ENCODE results near the gene PCBD2. TPM values are rescaled to one million over a fixed set of nuclear protein-coding genes. Genes with fewer than 3 reads are reported as not detected.

The PCBD2 gene
- total and polyA plus RNA-seq, 2 experiments from 2014 or later = 8.7 to 16.0 TPM

DNA sequence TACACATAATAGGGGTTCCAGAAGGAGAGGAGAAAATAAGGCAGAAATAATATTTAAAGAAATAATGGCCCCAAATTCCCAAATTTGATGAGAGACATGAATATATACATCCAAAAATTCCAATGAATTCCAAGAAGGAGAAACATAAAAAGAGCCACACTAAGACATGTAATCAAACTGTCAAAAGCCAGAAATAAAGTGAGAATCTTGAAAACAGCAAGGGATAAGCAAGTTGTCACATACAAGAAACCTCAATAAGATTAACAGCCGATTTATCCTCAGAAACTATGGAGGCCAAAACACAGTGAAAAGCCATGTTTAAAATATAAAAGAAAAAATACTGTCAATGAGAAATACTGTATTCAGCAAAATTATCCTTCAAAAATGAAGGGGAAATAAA is 77.3 kb downstream of the PCBD2 start:
- Mint-ChIP-seq H3K9me3 (peaks cover 56% of the 10 kb centered on the region), H3K27me3 (ENCODE audit: insufficient read depth, low read depth, poor library complexity) (peaks cover 7% of the 10 kb centered on the region), H3K36me3 (ENCODE audit: low read depth) (peaks cover 26% of the 10 kb centered on the region), H3K27ac (no peak overlapping the region), H3K4me3 (no peak overlapping the region), H3K4me1 (no peaks in the 10 kb centered on the region; the same call in 2 of the 3 replicates)
- no peak overlapping the region for H3K4me2 ChIP-seq
- H3K4me3 ChIP-seq = no peak overlapping the region
- H4K20me1 ChIP-seq (replicated peaks; ENCODE audit: insufficient read depth) = no peaks in the 10 kb centered on the region
- H3F3A ChIP-seq (replicated peaks; ENCODE audit: low read depth) = no peaks in the 10 kb centered on the region
- H3K36me3 ChIP-seq (ENCODE audit: insufficient read depth) = no peaks in the 10 kb centered on the region; the same call in 1 of the 2 replicates
- no peak overlapping the region for H3K27ac ChIP-seq (ENCODE audit: low read depth)
- H3K79me2 ChIP-seq (replicated peaks; ENCODE audit: insufficient read depth) = no peaks in the 10 kb centered on the region
- no peak overlapping the region for H2AFZ ChIP-seq
- no peaks in the 10 kb centered on the region for H3K27me3 ChIP-seq (ENCODE audit: insufficient read depth)
- no peaks in the 10 kb centered on the region for H3K9me2 ChIP-seq (ENCODE audit: insufficient read depth)
- no peak for DNase-seq (ENCODE audit: low spot score)
- no peaks in the 10 kb centered on the region for H3K4me1 ChIP-seq (ENCODE audit: insufficient read depth)
- no peak for ATAC-seq
- no peak for TF ChIP-seq CTCF (conservative IDR thresholded peaks at IDR 0.05; ENCODE audit: low read depth in 2 of 2)
- TF ChIP-seq, protein P1, sequence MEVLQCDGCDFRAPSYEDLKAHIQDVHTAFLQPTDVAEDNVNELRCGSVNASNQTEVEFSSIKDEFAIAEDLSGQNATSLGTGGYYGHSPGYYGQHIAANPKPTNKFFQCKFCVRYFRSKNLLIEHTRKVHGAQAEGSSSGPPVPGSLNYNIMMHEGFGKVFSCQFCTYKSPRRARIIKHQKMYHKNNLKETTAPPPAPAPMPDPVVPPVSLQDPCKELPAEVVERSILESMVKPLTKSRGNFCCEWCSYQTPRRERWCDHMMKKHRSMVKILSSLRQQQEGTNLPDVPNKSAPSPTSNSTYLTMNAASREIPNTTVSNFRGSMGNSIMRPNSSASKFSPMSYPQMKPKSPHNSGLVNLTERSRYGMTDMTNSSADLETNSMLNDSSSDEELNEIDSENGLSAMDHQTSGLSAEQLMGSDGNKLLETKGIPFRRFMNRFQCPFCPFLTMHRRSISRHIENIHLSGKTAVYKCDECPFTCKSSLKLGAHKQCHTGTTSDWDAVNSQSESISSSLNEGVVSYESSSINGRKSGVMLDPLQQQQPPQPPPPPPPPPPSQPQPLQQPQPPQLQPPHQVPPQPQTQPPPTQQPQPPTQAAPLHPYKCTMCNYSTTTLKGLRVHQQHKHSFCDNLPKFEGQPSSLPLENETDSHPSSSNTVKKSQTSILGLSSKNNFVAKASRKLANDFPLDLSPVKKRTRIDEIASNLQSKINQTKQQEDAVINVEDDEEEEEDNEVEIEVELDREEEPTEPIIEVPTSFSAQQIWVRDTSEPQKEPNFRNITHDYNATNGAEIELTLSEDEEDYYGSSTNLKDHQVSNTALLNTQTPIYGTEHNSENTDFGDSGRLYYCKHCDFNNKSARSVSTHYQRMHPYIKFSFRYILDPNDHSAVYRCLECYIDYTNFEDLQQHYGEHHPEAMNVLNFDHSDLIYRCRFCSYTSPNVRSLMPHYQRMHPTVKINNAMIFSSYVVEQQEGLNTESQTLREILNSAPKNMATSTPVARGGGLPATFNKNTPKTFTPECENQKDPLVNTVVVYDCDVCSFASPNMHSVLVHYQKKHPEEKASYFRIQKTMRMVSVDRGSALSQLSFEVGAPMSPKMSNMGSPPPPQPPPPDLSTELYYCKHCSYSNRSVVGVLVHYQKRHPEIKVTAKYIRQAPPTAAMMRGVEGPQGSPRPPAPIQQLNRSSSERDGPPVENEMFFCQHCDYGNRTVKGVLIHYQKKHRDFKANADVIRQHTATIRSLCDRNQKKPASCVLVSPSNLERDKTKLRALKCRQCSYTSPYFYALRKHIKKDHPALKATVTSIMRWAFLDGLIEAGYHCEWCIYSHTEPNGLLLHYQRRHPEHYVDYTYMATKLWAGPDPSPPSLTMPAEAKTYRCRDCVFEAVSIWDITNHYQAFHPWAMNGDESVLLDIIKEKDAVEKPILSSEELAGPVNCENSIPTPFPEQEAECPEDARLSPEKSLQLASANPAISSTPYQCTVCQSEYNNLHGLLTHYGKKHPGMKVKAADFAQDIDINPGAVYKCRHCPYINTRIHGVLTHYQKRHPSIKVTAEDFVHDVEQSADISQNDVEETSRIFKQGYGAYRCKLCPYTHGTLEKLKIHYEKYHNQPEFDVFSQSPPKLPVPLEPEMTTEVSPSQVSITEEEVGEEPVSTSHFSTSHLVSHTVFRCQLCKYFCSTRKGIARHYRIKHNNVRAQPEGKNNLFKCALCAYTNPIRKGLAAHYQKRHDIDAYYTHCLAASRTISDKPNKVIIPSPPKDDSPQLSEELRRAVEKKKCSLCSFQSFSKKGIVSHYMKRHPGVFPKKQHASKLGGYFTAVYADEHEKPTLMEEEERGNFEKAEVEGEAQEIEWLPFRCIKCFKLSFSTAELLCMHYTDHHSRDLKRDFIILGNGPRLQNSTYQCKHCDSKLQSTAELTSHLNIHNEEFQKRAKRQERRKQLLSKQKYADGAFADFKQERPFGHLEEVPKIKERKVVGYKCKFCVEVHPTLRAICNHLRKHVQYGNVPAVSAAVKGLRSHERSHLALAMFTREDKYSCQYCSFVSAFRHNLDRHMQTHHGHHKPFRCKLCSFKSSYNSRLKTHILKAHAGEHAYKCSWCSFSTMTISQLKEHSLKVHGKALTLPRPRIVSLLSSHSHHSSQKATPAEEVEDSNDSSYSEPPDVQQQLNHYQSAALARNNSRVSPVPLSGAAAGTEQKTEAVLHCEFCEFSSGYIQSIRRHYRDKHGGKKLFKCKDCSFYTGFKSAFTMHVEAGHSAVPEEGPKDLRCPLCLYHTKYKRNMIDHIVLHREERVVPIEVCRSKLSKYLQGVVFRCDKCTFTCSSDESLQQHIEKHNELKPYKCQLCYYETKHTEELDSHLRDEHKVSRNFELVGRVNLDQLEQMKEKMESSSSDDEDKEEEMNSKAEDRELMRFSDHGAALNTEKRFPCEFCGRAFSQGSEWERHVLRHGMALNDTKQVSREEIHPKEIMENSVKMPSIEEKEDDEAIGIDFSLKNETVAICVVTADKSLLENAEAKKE (CRISPR knock-in tag; IDR thresholded peaks at IDR 0.05) = no peak
- TF ChIP-seq POLR2AphosphoS5 (IDR thresholded peaks at IDR 0.05; ENCODE audit: low read depth) = no peak
- TF ChIP-seq NANOG (IDR thresholded peaks at IDR 0.05; ENCODE audit: borderline replicate concordance) = no peak
- TF ChIP-seq, protein P2, sequence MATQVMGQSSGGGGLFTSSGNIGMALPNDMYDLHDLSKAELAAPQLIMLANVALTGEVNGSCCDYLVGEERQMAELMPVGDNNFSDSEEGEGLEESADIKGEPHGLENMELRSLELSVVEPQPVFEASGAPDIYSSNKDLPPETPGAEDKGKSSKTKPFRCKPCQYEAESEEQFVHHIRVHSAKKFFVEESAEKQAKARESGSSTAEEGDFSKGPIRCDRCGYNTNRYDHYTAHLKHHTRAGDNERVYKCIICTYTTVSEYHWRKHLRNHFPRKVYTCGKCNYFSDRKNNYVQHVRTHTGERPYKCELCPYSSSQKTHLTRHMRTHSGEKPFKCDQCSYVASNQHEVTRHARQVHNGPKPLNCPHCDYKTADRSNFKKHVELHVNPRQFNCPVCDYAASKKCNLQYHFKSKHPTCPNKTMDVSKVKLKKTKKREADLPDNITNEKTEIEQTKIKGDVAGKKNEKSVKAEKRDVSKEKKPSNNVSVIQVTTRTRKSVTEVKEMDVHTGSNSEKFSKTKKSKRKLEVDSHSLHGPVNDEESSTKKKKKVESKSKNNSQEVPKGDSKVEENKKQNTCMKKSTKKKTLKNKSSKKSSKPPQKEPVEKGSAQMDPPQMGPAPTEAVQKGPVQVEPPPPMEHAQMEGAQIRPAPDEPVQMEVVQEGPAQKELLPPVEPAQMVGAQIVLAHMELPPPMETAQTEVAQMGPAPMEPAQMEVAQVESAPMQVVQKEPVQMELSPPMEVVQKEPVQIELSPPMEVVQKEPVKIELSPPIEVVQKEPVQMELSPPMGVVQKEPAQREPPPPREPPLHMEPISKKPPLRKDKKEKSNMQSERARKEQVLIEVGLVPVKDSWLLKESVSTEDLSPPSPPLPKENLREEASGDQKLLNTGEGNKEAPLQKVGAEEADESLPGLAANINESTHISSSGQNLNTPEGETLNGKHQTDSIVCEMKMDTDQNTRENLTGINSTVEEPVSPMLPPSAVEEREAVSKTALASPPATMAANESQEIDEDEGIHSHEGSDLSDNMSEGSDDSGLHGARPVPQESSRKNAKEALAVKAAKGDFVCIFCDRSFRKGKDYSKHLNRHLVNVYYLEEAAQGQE (IDR thresholded peaks at IDR 0.05; ENCODE audit: unreplicated experiment) = no peak
- no peak for TF ChIP-seq EZH2 (IDR thresholded peaks at IDR 0.05; ENCODE audit: low read depth, unreplicated experiment)
- no peak for TF ChIP-seq JUNB (IDR thresholded peaks at IDR 0.05; ENCODE audit: unreplicated experiment)
- no peak for TF ChIP-seq ZNF331 (CRISPR knock-in tag; IDR thresholded peaks at IDR 0.05; ENCODE audit: low read depth)
- no peak for TF ChIP-seq EZH2phosphoT487 (IDR thresholded peaks at IDR 0.05; ENCODE audit: unreplicated experiment)
- no peak for TF ChIP-seq STAT1 (IDR thresholded peaks at IDR 0.05; ENCODE audit: unreplicated experiment)
- no peak for TF ChIP-seq CREB1 (CRISPR knock-in tag; IDR thresholded peaks at IDR 0.05; ENCODE audit: low read depth)
- TF ChIP-seq, protein P3, sequence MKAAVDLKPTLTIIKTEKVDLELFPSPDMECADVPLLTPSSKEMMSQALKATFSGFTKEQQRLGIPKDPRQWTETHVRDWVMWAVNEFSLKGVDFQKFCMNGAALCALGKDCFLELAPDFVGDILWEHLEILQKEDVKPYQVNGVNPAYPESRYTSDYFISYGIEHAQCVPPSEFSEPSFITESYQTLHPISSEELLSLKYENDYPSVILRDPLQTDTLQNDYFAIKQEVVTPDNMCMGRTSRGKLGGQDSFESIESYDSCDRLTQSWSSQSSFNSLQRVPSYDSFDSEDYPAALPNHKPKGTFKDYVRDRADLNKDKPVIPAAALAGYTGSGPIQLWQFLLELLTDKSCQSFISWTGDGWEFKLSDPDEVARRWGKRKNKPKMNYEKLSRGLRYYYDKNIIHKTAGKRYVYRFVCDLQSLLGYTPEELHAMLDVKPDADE (IDR thresholded peaks at IDR 0.05) = no peak
- no peak for TF ChIP-seq ZNF114 (CRISPR knock-in tag; IDR thresholded peaks at IDR 0.05)

Measured in GM23338 (cell line).